GM18505 (cell line): ENCODE results near the gene WDR20.

Experiments
- ATAC-seq: cut with Tn5 transposase; IDR thresholded peaks from one replicate; pipeline ENCODE4 v1.9.1; 2021; ENCODE audit not compliant: unreplicated experiment
- POLR2A ChIP-seq: IDR thresholded peaks from 4 replicates; pipeline ENCODE4 v1.6.1; 2011; ENCODE audit warnings: borderline replicate concordance; ENCODE audit not compliant: insufficient read depth, insufficient read length; ENCODE audit errors: extremely low read depth

Gene WDR20

DNA sequence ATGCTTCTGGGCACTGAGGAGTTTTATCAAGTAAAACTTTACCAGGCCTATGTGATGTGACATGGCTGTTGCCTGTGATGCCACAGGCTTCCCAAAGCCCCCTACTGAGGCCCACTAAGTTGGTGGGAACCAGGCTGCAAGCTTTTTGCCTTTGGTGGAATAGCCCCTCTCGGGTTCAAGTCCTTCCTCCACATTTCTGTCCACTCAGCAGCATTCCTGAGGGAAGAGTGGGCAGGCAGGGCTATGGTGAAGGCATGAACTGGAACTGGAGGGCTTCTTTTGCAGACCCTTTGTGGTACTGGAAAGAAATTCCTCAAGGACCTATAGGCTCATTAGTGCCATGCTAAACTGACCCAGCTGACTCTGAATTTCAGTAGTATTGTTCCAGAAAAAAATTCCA lies 48.5 kb downstream of the WDR20 start:
- no peak for ATAC-seq
- TF ChIP-seq POLR2A, result no peak

DNA sequence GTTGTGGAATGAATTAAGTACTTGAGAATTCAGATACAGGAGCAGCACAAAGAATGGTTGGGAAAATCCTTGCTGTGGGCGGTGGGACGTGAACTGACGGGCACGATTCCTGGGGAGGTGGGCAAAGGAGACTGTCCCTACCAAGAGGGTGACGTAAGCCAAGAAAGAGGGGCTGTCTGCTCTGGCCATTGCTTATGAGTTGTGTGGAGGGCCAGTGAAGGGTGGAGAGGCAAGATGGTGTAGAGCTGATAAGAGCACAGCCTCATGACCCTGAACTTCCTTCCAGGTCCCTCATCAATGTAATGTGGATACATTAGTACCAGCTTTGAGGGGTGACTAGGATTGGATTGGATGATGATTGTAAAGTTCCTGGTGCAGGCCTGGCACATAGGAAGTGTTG lies 50.2 kb downstream of the WDR20 start:
- TF ChIP-seq POLR2A, result no peak
- no peak for ATAC-seq

GRCh38 chr14:102192840-102193502 lies 53.3 kb downstream of the WDR20 start:
- no peak for ATAC-seq
- no peak for TF ChIP-seq POLR2A

- ATAC-seq, result no peak
- no peak for TF ChIP-seq POLR2A
These were observed 55.2 kb downstream of the WDR20 start for GRCh38 chr14:102194856-102195255.

DNA sequence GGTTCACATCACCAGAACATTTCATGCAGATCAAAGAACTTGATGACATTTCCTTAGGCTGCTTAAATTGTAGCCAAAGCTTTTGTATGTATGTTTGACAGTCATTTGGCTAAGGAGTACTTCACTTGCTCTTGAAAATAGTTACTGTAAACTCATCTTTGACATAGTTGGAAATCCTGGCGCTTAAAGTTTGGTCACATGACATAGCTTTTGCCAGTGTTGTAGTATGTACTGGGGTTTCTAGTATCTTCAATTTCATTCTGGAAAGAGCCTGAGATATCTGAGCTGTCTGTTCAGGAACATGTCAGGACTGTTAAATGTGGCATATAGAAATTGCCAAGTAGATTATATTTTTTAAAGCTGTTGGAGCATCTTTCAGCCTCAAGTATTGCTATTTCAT lies 55.7 kb downstream of the WDR20 start:
- no peak for ATAC-seq
- TF ChIP-seq POLR2A, result no peak

GRCh38 chr14:102196039-102196901 lies 56.6 kb downstream of the WDR20 start:
- no peak for ATAC-seq
- no peak for TF ChIP-seq POLR2A

- no peak for ATAC-seq
- TF ChIP-seq POLR2A, result no peak
These were observed 57.2 kb downstream of the WDR20 start for GRCh38 chr14:102196902-102197230.

DNA sequence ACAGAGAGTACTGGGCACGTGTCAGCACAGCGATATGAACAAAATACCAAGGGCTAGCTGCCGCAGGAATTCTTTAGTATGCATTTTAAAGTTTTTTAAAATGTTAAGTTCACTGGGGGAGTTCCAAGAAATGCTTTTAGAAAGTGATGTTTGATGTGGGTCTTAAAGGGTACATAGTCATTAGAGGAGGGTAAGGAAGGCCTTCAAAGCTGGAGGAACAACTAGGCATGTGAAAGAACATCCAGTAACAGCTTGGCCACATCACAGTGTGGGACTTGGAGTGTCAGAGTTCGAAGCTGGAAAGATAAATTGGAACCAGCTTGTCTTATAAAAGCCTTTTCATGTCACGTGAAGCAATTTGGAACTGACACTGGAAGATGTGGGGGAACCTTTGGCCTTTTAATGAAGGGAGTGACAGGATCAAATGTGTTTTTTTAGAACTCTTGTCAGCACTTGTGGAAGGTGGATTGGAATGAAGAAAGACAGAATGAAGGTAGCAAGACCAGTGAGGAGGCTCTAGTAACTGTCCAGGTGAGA lies 57.7 kb downstream of the WDR20 start:
- no peak for ATAC-seq
- TF ChIP-seq POLR2A, result no peak

DNA sequence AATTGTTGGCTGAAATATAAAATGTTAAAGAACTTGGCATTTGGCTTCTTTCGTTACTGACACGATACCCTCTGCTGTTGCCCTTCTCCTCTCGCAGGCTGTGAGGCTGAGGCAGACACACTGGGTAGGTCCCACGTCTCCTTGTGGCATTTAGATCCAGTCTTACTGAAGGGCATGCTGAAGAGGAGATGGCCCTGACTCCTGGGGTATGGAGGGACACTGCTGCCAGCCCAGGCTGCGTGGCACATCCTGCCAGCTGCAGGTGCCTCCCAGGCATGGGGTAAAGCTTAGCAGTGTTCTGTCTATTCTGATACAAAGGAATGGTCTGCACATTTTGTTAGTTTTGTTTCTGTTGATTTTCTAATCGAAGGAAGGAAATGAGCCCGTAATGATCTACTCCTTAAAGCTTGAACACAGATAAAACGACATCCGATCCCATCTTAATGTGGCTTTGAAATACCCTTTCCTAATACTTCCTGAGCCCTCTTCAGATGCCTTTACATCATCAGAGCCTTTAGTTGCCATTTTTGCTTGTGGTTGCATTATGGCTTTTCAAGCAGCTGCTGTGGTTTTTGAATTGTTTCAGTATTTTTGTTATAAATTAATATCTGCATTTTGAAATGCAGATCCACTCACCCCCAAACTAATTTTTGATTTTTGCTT lies 61.1 kb downstream of the WDR20 start:
- TF ChIP-seq POLR2A, result no peak
- ATAC-seq, result no peak

DNA sequence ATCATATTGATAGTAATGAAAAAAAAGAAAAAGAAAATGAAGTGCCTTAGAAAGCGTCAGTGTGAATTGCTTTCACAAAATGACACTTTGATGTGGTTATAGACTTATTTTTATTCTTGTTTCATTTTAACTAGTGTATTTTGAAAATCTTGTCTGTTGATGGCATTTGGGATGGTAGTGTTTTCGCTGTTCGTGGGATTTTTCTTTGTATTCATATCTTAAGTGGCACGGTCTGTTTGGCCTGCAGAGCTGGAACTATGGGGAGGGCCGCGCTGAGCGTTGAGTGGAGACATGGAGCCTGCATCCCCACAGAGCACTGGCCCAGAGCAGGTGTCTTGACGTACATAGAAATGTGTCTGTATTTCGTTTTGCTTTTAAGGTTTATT lies 61.6 kb downstream of the WDR20 start:
- no peak for ATAC-seq
- TF ChIP-seq POLR2A, result no peak

DNA sequence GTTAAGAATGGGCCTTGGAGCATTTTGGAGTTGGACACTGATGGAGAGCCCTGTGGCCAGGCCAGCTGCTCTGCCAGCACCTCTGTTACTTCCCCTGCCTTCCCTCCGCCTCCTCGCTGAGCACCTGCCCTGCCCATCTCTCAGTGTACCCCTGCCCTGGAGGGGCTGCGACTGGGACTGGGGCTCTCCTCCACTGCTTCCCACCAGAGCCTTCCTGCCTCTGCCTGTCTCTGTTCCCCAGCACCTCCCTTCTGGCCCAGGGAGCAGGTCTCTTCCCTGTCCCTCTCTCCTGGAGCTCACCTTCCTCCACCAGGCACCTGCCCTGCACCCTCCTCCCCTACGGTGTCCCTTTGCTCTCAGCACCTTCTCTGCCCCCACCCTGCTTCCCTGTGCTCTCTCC lies 62.1 kb downstream of the WDR20 start:
- TF ChIP-seq POLR2A, result no peak
- ATAC-seq, result no peak

DNA sequence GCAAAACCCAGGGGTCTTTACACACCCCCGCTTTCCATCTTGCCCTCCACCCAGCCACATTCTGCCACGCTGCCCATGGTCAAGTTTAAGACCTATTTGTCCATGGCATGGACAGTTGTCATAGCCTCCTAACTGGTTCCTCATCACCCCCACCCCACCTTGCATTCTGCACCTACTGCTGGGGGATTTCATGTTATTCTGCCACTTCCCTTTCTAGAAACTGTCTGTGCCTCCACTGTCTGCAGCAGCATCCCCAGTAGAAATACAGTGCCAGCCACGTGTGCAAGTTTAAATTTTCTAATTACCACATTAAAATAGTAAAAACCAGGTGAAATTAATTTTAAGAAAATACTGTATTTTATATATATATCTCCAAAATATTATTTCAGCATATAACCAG lies 63.2 kb downstream of the WDR20 start:
- TF ChIP-seq POLR2A, result no peak
- ATAC-seq, result no peak

DNA sequence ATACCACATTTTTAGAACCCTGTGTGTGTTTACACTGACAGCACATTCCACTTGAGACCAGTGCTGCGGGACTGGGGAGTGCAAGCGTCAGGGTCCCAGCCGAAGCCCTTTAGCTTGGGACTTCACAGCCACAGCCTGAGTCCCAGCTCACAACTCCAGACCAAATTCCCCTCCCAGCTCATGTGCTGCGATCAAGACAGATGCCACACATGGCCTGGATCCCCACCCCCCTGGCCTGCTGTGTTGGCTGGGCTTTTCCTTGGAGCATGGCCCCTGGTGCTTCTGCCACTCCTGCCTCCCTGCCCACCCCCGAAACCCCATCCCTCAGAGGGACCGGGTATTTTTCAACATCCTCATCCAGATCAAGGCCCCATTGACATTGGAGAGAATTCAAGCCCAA lies 63.7 kb downstream of the WDR20 start:
- TF ChIP-seq POLR2A, result no peak

GRCh38 chr14:102205560-102205959 lies 65.9 kb downstream of the WDR20 start:
- ATAC-seq, result no peak
- no peak for TF ChIP-seq POLR2A

More for the DNA sequence above, 63.7 kb downstream of the WDR20 start:
- ATAC-seq, result no peak

GRCh38 chr14:102206918-102207317 lies 67.2 kb downstream of the WDR20 start:
- TF ChIP-seq POLR2A, result no peak
- no peak for ATAC-seq
